ENCODE results near the gene SGF29. TPM values are rescaled to one million over a fixed set of nuclear protein-coding genes. Genes with fewer than 3 reads are reported as not detected.

SGF29 gene
- total and polyA plus RNA-seq, 2 of the 4 experiments (the other 2 are of a cell fraction), result 4.3 to 7.7 TPM

- TF ChIP-seq MAZ (IDR thresholded peaks at IDR 0.05; ENCODE audit: borderline replicate concordance, low read depth, low read length) (no peak), MXI1 (IDR thresholded peaks at IDR 0.05; ENCODE audit: borderline replicate concordance, low read depth, low read length) (no peak)
These were observed 41.6 kb upstream of the SGF29 start (continued) for GRCh38 chr16:28511801-28512789.

- H2BK120ac ChIP-seq (ENCODE audit: low read depth, low read length), result no peak overlapping the region
- H3K4ac ChIP-seq (ENCODE audit: low read depth, low read length), result no peak overlapping the region
- H2BK5ac ChIP-seq (ENCODE audit: low read depth, low read length, poor library complexity, severe bottlenecking), result no peak overlapping the region
- no peak overlapping the region for H3K4me3 ChIP-seq (ENCODE audit: insufficient read depth, low read depth, low read length)
- no peak overlapping the region for H3K27ac ChIP-seq (ENCODE audit: insufficient read depth, low read length)
- DNase-seq, result no peak
- no peak overlapping the region for H2BK15ac ChIP-seq (ENCODE audit: low read depth, low read length)
- no peak overlapping the region for H3K23ac ChIP-seq (ENCODE audit: low read depth, low read length)
- no peak overlapping the region for H2AK9ac ChIP-seq (replicated peaks; ENCODE audit: low read depth, low read length, poor library complexity)
- H4K5ac ChIP-seq (ENCODE audit: low read depth, low read length), result no peak overlapping the region
- dilution Hi-C loops (cut with HindIII; ENCODE audit: low sequenced_read_pairs, unreplicated experiment), result no loop called here
- no peak overlapping the region for H3K18ac ChIP-seq (ENCODE audit: low read depth, low read length)
- intact Hi-C loops (cut with micrococcal nuclease), result no loop called here
- no peak overlapping the region for H4K8ac ChIP-seq (ENCODE audit: low read depth in 2 of 2, low read length in 2 of 2)
- no peak overlapping the region for H2BK20ac ChIP-seq (ENCODE audit: low read depth, low read length)
- no peaks in the 10 kb centered on the region for H3K27me3 ChIP-seq (ENCODE audit: control insufficient read depth, insufficient read depth, low read length)
- in situ Hi-C loops (cut with MboI; ENCODE audit: low sequenced_read_pairs), result no loop called here
- no TSS peak for BruUV-seq (replicated peaks)
- TF ChIP-seq CTCF (conservative IDR thresholded peaks at IDR 0.05; ENCODE audit: low read depth, low read length) (no peak), SMC3 (IDR thresholded peaks at IDR 0.05; ENCODE audit: low read depth, low read length) (no peak), BHLHE40 (IDR thresholded peaks at IDR 0.05; ENCODE audit: low read depth, low read length) (no peak), POLR2A (IDR thresholded peaks at IDR 0.05; ENCODE audit: low read depth, low read length) (no peak), CEBPB (IDR thresholded peaks at IDR 0.05; ENCODE audit: low read depth, low read length) (no peak)
- ChIA-PET POLR2A (ENCODE audit: unreplicated experiment) (no interaction called here), CTCF (no interaction called here)
- H3K9me3 ChIP-seq (ENCODE audit: control insufficient read depth, insufficient read depth, low read length), result no peaks in the 10 kb centered on the region
- H3K56ac ChIP-seq (ENCODE audit: extremely low read depth, insufficient read depth, low read length), result no peak overlapping the region
- H2AK5ac ChIP-seq (ENCODE audit: low read depth, low read length), result no peak overlapping the region
- no peaks in the 10 kb centered on the region for H3K9me1 ChIP-seq (ENCODE audit: insufficient read depth, low read length)
- no peak overlapping the region for H4K91ac ChIP-seq (ENCODE audit: insufficient read depth, low read depth, low read length)
- no peak overlapping the region for H3K4me2 ChIP-seq (ENCODE audit: low read depth, low read length)
- H3K4me1 ChIP-seq (ENCODE audit: control insufficient read depth, insufficient read depth, low read length), result no peaks in the 10 kb centered on the region
- ATAC-seq (ENCODE audit: low read depth), result no peak
- no peaks in the 10 kb centered on the region for H3K79me1 ChIP-seq (ENCODE audit: low read depth in 1 of 2, low read length in 2 of 2)
- no peak overlapping the region for H2AFZ ChIP-seq (replicated peaks; ENCODE audit: low read length, poor library complexity)
- no peak overlapping the region for H3K9ac ChIP-seq (ENCODE audit: low read depth, low read length)
- H3K36me3 ChIP-seq (ENCODE audit: control insufficient read depth, insufficient read depth, low read length), result no peaks in the 10 kb centered on the region
- H4K20me1 ChIP-seq (ENCODE audit: insufficient read depth, low read length), result no peaks in the 10 kb centered on the region
- H3K14ac ChIP-seq (replicated peaks; ENCODE audit: low read depth, low read length), result no peak overlapping the region
- WGBS, 2 experiments (ENCODE audit: extremely low coverage in 2 of 2, insufficient read length in 1 of 2), result 85% methylated on average over 3 of the region's 12 CpGs; no CpG with 5 or more reads in 1 of the 2 experiments
These were observed 40.1 kb upstream of the SGF29 start for GRCh38 chr16:28513484-28514181.

Measured in IMR-90 (cell line).